GM12864 (cell line): ENCODE data around the gene MAP3K5.

Source experiments
- DNase-seq: peaks from one replicate; pipeline ENCODE4 v3.0.0-alpha.2; 2011; ENCODE audit warnings: low read depth
- H3K4me3 ChIP-seq: 2 replicates; pipeline ENCODE4 v1.5.1; 2011; ENCODE audit warnings: mild to moderate bottlenecking, low read depth, low read length, control low read depth
- CTCF ChIP-seq: IDR thresholded peaks from 2 replicates; pipeline ENCODE4 v1.5.1; 2011; ENCODE audit warnings: low read depth, mild to moderate bottlenecking, moderate library complexity, low read length, control low read depth, inconsistent platforms; ENCODE audit errors: missing control alignments

The MAP3K5 gene

GRCh38 chr6:136538836-136539235, 253.4 kb downstream of the MAP3K5 start:
- no peak for DNase-seq
- H3K4me3 ChIP-seq, result no peak overlapping the region
- TF ChIP-seq CTCF, result no peak

GRCh38 chr6:136535880-136536650, 256.2 kb downstream of the MAP3K5 start:
- no peak for DNase-seq
- TF ChIP-seq CTCF, result no peak
- H3K4me3 ChIP-seq, result no peak overlapping the region

- no peak for TF ChIP-seq CTCF
- DNase-seq, result no peak
- H3K4me3 ChIP-seq, result no peak overlapping the region
These were observed 257.1 kb downstream of the MAP3K5 start for GRCh38 chr6:136535017-136535765.

- no peak for DNase-seq
- H3K4me3 ChIP-seq, result no peak overlapping the region
- TF ChIP-seq CTCF, result no peak
These were observed 258.0 kb downstream of the MAP3K5 start for GRCh38 chr6:136534268-136534667.

GRCh38 chr6:136533487-136533886, 258.8 kb downstream of the MAP3K5 start:
- DNase-seq, result no peak
- no peak overlapping the region for H3K4me3 ChIP-seq
- TF ChIP-seq CTCF, result no peak

GRCh38 chr6:136532030-136532429, 260.2 kb downstream of the MAP3K5 start:
- no peak for TF ChIP-seq CTCF
- no peak overlapping the region for H3K4me3 ChIP-seq
- DNase-seq, result no peak
